KMS-11 (cell line): ENCODE data around the gene IRF1.
A peak's percentile ranks its signal among the peaks of the same experiment; 100 is the strongest.

Source experiments
- H2AFZ ChIP-seq: fragments of 200-600 bp; sonication (generic); 2 replicates; pipeline ENCODE4 v1.6.1; 2016; ENCODE audit warnings: antibody characterized with exemption, mixed run types, low read depth
- H3K27ac ChIP-seq: fragments of 200-600 bp; sonication (generic); 2 replicates; pipeline ENCODE4 v1.6.1; 2016; ENCODE audit warnings: mild to moderate bottlenecking, mixed run types
- H3K27me3 ChIP-seq: fragments of 200-600 bp; sonication (generic); 2 replicates; pipeline ENCODE4 v1.6.1; 2017; ENCODE audit warnings: mild to moderate bottlenecking, low read depth, mixed run types, moderate library complexity; ENCODE audit not compliant: insufficient read depth
- H3K36me3 ChIP-seq: fragments of 200-600 bp; sonication (generic); 2 replicates; pipeline ENCODE4 v1.6.1; 2017; ENCODE audit warnings: mild to moderate bottlenecking, mixed run types; ENCODE audit not compliant: insufficient read depth
- H3K4me1 ChIP-seq: fragments of 200-600 bp; sonication (generic); 2 replicates; pipeline ENCODE4 v1.6.1; 2016; ENCODE audit warnings: mild to moderate bottlenecking, low read depth, mixed run types; ENCODE audit not compliant: poor library complexity, severe bottlenecking
- H3K4me2 ChIP-seq: fragments of 200-600 bp; sonication (generic); 2 replicates; pipeline ENCODE4 v1.7.0; 2016; ENCODE audit warnings: mild to moderate bottlenecking, mixed run types
- H3K4me3 ChIP-seq: fragments of 200-600 bp; sonication (generic); IDR thresholded peaks from 2 replicates; pipeline ENCODE4 v1.6.1; 2017; ENCODE audit warnings: low read depth, low read length, mixed read lengths; ENCODE audit not compliant: insufficient read depth
- H3K79me2 ChIP-seq: fragments of 200-600 bp; sonication (generic); 2 replicates; pipeline ENCODE4 v1.6.1; 2016; ENCODE audit warnings: low read depth, mixed run types; ENCODE audit not compliant: insufficient read depth
- H3K9ac ChIP-seq: fragments of 200-600 bp; sonication (generic); 2 replicates; pipeline ENCODE4 v1.6.1; 2016; ENCODE audit warnings: mild to moderate bottlenecking, mixed run types
- H4K20me1 ChIP-seq: fragments of 200-600 bp; sonication (generic); 2 replicates; pipeline ENCODE4 v1.6.1; 2016; ENCODE audit warnings: mild to moderate bottlenecking, mixed run types; ENCODE audit not compliant: insufficient read depth
- TF ChIP-seq, protein P1 (sequence below): fragments of 200-600 bp; sonication (generic); conservative IDR thresholded peaks from 2 replicates; pipeline ENCODE4 v1.6.1; 2017; ENCODE audit warnings: low read depth, mild to moderate bottlenecking, antibody characterized with exemption, low read length, moderate library complexity, mixed read lengths

IRF1 gene

DNA sequence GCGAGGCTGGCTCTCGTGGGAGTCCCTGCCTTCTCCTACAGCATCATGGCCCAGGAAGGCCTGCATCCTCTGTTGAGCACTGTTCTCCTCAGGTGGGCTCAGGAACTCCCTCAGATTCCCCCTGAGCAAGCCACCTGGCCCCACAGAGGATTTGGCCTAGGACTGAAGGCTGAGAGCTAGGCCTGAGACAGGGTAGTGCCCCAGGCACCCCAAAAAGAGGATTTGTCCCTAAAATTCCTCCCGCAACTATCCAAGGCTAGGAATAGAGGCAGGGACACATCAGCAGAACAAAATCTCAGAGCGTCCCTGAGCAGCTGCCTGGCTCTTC, 11.0 kb upstream of the IRF1 start:
- no peaks in the 10 kb centered on the region for H3K79me2 ChIP-seq
- no peak overlapping the region for H3K4me3 ChIP-seq
- H3K27ac ChIP-seq, result no peak overlapping the region
- no peak overlapping the region for H3K9ac ChIP-seq
- H2AFZ ChIP-seq, result peak overlapping the region; percentile 31; the same call in 1 of the 2 replicates
- TF ChIP-seq, protein P1, sequence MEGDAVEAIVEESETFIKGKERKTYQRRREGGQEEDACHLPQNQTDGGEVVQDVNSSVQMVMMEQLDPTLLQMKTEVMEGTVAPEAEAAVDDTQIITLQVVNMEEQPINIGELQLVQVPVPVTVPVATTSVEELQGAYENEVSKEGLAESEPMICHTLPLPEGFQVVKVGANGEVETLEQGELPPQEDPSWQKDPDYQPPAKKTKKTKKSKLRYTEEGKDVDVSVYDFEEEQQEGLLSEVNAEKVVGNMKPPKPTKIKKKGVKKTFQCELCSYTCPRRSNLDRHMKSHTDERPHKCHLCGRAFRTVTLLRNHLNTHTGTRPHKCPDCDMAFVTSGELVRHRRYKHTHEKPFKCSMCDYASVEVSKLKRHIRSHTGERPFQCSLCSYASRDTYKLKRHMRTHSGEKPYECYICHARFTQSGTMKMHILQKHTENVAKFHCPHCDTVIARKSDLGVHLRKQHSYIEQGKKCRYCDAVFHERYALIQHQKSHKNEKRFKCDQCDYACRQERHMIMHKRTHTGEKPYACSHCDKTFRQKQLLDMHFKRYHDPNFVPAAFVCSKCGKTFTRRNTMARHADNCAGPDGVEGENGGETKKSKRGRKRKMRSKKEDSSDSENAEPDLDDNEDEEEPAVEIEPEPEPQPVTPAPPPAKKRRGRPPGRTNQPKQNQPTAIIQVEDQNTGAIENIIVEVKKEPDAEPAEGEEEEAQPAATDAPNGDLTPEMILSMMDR, result no peak
- no peaks in the 10 kb centered on the region for H4K20me1 ChIP-seq
- H3K4me1 ChIP-seq, result peaks cover 78% of the 10 kb centered on the region
- no peaks in the 10 kb centered on the region for H3K36me3 ChIP-seq
- H3K27me3 ChIP-seq, result no peaks in the 10 kb centered on the region
- peak overlapping the region; percentile 50; the same call in 1 of the 2 replicates for H3K4me2 ChIP-seq

DNA sequence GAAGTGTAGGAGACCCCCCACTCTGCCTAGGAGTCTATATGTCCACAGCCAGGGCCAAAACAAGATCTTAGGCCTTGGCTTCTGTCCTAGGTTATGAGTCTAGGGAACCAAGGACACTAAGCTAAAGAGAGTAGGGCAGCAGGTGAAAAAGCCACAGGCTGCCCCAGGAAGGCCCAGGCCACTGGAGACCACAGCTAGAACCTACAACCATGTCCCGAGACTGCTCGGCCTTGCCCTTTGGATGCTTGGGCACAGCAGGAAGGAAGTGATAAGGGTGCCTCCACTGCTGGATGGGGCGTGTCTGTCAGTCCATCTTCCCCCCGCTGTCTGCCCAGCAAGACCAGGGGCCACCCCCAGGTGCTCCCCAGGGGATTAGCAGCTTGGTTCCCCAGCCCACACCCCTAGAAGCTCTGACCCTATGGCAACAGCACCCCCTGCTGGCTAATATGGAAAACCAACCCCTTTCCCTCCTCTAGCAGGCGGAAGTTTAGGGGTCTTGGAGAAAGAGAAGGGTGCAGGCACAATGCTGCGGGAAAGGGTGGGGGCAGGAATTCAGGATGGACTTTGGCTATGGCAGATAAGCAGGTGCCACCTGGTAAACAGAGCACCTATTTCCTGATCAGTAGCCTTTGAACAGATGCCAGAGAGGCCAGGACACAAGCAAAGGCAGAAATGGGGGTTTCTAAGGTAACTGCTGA, 10.5 kb upstream of the IRF1 start:
- Histone ChIP-seq H3K4me3 (no peak overlapping the region), H3K27me3 (no peaks in the 10 kb centered on the region), H3K27ac (peak overlapping the region; percentile 25; the same call in 1 of the 2 replicates), H3K79me2 (no peaks in the 10 kb centered on the region), H3K36me3 (no peaks in the 10 kb centered on the region), H3K4me1 (peaks cover 75% of the 10 kb centered on the region), H4K20me1 (no peaks in the 10 kb centered on the region), H2AFZ (peak overlapping the region; percentile 31; the same call in 1 of the 2 replicates), H3K4me2 (peak overlapping the region; percentile 50), H3K9ac (no peak overlapping the region)
- TF ChIP-seq, protein P1, result peak; percentile 97

DNA sequence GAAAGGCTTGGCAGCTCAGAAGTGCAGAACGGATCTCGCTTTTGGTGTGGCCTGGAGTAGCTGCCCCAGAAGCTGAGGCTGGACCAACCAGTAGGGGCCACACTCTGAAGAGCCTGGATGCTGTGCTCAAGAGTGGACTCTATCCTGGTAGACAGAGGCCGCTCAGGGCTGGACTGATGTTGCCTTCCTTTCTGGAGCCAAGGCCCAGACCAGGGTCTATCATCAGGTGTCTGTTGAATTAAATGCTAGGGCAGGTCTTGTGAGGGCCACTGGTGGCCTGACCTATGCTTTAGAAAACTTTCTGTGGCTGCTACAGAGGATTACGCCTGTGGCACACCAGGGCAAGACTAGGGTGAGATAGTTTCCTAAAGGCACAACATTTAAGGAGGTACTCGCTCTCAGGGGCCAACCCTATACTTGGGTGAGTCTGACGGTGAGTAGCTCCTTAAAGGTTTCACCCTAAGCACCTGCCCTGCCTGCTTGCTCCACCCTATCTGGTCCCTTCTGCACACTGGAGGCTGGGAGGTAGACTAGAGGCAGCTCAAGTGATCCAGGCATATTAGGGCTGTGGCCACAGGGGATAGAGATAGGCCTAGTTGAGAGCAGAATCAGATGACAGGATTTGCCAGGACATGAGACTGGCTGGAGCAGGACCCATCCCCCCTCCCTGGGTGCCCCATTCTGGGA, 9.8 kb upstream of the IRF1 start:
- TF ChIP-seq, protein P1, result no peak
- Histone ChIP-seq H3K27ac (peak overlapping the region; percentile 25; the same call in 1 of the 2 replicates), H4K20me1 (no peaks in the 10 kb centered on the region), H3K36me3 (no peaks in the 10 kb centered on the region), H3K4me3 (no peak overlapping the region), H3K27me3 (no peaks in the 10 kb centered on the region), H2AFZ (no peak overlapping the region; the same call in 1 of the 2 replicates), H3K4me1 (peaks cover 70% of the 10 kb centered on the region), H3K9ac (0 out of 2 replicates have a peak overlapping the region, but pooled peaks have one; percentile 7), H3K4me2 (peak overlapping the region; percentile 50), H3K79me2 (no peaks in the 10 kb centered on the region)

DNA sequence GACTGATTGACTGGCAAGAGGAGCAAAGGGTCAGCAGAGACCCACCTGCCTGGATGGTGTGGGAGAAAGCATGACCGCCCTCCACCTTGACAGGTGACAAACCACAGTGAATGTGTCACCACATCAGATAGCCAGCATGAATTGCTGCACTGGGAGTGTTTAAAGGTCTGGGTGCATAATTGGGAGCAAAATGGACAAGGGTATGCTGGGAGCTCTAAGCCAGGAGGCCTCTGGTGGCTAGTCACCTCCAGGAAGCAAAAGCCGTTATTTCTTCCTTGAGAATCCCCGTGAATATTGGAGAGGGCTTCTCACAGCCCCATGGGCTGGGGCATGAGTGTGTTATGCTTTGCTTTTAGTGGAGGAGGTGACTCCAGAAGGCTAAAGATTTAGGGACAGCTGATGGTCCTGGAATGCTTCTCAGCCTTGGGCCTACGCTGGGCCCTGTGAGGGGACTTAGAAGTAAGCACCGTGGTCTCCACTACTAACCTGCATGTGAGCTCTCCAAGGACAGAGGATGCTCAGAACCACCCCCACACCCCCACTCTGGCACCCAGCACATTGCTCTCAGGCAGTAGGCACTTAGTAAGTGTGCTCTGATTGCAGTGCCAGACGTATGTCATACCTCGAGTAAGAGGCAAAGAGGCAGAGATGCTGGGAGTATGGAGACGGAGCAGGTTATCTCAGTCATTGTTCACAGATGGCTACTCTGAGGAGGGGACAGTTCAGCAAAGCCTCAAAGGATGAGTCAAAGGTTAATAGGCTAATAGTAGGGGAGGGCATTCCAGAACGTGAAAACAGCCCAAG, 9.1 kb upstream of the IRF1 start:
- TF ChIP-seq, protein P1, result no peak
- H3K27me3 ChIP-seq, result no peaks in the 10 kb centered on the region
- no peak overlapping the region for H3K4me3 ChIP-seq
- H2AFZ ChIP-seq, result no peak overlapping the region
- H3K4me1 ChIP-seq, result peaks cover 71% of the 10 kb centered on the region
- no peaks in the 10 kb centered on the region for H3K36me3 ChIP-seq
- H3K4me2 ChIP-seq, result peak overlapping the region; percentile 99
- H3K27ac ChIP-seq, result peak overlapping the region; percentile 74
- H4K20me1 ChIP-seq, result no peaks in the 10 kb centered on the region
- 0 out of 2 replicates have a peak overlapping the region, but pooled peaks have one; percentile 7 for H3K9ac ChIP-seq
- no peaks in the 10 kb centered on the region for H3K79me2 ChIP-seq
